Liver (tissue), 3 donors: ENCODE measurements around the gene NEU4.

Source experiments
- GABPA ChIP-seq, 2 donors: IDR thresholded peaks in 1 of 2; conservative IDR thresholded peaks in 1 of 2; 2 replicates each; pipeline ENCODE4 v1.6.1; 2016; ENCODE audit warnings: antibody characterized with exemption in 2 of 2, mild to moderate bottlenecking in 1 of 2, moderate library complexity in 1 of 2
- JUND ChIP-seq, 2 donors: IDR thresholded peaks; 2 replicates each; pipeline ENCODE4 v1.6.1; 2016; ENCODE audit warnings: antibody characterized with exemption in 2 of 2
- RAD21 ChIP-seq, 2 donors: IDR thresholded peaks; 2 replicates each; pipeline ENCODE4 v1.6.1; 2016; ENCODE audit warnings: antibody characterized with exemption in 2 of 2, mild to moderate bottlenecking in 2 of 2
- YY1 ChIP-seq: IDR thresholded peaks from 2 replicates; pipeline ENCODE4 v1.6.1; 2016; ENCODE audit warnings: antibody characterized with exemption, mild to moderate bottlenecking
- TF ChIP-seq, protein P1 (sequence below): fragments of 150-350 bp; IDR thresholded peaks from 2 replicates; pipeline ENCODE4 v1.5.1; 2017; ENCODE audit warnings: improper control_type of control experiment, low read depth, low read length; ENCODE audit not compliant: missing input control
- TF ChIP-seq, protein P2 (sequence below): IDR thresholded peaks from 2 replicates; pipeline ENCODE4 v1.6.1; 2016; ENCODE audit warnings: antibody characterized with exemption
- TF ChIP-seq, protein P3 (sequence below): IDR thresholded peaks from 2 replicates; pipeline ENCODE4 v1.6.1; 2016; ENCODE audit warnings: antibody characterized with exemption, mild to moderate bottlenecking
- donor health status: healthy.
- donor health status: healthy.

DNA sequence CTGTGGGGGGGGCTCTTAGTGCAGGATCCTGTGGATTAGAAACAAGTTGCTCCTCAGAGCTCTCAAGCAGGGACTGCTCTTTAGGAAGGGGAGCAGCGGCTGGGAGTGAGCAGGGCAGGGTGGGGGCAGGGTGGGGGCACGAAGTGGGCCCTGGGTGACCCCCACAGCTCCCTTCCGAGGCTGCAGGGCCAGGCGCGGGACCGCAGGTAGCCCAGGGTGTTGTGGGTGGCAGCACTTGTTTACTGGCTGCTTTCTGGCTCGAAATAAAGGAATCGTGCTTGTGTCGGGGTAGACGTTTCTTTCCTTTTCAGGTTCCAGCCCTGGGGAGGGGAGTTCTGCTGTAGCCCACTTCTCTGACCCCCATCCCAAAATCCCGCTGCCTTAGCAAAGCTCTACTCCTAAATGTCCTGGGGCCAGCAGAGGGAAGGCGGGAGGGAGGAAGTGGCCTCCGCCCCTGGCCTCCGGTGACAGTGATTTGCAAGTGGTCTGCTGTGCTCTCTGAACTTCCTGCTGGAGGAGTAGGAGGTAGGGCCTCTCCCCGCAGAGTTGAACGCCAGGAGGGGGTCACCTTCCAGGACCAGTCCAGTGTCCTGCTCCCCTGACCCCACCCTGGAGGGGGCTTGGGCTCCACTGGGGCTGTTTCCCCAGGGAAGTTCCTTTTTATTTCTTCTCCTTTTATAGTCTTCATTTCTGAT is 8.3 kb downstream of the NEU4 start:
- TF ChIP-seq, protein P1, sequence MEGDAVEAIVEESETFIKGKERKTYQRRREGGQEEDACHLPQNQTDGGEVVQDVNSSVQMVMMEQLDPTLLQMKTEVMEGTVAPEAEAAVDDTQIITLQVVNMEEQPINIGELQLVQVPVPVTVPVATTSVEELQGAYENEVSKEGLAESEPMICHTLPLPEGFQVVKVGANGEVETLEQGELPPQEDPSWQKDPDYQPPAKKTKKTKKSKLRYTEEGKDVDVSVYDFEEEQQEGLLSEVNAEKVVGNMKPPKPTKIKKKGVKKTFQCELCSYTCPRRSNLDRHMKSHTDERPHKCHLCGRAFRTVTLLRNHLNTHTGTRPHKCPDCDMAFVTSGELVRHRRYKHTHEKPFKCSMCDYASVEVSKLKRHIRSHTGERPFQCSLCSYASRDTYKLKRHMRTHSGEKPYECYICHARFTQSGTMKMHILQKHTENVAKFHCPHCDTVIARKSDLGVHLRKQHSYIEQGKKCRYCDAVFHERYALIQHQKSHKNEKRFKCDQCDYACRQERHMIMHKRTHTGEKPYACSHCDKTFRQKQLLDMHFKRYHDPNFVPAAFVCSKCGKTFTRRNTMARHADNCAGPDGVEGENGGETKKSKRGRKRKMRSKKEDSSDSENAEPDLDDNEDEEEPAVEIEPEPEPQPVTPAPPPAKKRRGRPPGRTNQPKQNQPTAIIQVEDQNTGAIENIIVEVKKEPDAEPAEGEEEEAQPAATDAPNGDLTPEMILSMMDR = no peak
- no peak for TF ChIP-seq JUND (IDR thresholded peaks at IDR 0.05)
- TF ChIP-seq RAD21 (IDR thresholded peaks at IDR 0.05) = no peak
- no peak for TF ChIP-seq YY1
- TF ChIP-seq, protein P2, sequence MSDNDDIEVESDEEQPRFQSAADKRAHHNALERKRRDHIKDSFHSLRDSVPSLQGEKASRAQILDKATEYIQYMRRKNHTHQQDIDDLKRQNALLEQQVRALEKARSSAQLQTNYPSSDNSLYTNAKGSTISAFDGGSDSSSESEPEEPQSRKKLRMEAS = no peak
- TF ChIP-seq, protein P3, sequence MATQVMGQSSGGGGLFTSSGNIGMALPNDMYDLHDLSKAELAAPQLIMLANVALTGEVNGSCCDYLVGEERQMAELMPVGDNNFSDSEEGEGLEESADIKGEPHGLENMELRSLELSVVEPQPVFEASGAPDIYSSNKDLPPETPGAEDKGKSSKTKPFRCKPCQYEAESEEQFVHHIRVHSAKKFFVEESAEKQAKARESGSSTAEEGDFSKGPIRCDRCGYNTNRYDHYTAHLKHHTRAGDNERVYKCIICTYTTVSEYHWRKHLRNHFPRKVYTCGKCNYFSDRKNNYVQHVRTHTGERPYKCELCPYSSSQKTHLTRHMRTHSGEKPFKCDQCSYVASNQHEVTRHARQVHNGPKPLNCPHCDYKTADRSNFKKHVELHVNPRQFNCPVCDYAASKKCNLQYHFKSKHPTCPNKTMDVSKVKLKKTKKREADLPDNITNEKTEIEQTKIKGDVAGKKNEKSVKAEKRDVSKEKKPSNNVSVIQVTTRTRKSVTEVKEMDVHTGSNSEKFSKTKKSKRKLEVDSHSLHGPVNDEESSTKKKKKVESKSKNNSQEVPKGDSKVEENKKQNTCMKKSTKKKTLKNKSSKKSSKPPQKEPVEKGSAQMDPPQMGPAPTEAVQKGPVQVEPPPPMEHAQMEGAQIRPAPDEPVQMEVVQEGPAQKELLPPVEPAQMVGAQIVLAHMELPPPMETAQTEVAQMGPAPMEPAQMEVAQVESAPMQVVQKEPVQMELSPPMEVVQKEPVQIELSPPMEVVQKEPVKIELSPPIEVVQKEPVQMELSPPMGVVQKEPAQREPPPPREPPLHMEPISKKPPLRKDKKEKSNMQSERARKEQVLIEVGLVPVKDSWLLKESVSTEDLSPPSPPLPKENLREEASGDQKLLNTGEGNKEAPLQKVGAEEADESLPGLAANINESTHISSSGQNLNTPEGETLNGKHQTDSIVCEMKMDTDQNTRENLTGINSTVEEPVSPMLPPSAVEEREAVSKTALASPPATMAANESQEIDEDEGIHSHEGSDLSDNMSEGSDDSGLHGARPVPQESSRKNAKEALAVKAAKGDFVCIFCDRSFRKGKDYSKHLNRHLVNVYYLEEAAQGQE = no peak
- TF ChIP-seq GABPA (IDR thresholded peaks at IDR 0.05 in 1 of 2, conservative IDR thresholded peaks at IDR 0.05 in 1 of 2) = no peak
